ENCODE results near the gene NELL1. TPM values are rescaled to one million over a fixed set of nuclear protein-coding genes. Genes with fewer than 3 reads are reported as not detected.

The NELL1 gene
- total RNA-seq, 1 experiment from 2014 or later, result 0.22 TPM

DNA sequence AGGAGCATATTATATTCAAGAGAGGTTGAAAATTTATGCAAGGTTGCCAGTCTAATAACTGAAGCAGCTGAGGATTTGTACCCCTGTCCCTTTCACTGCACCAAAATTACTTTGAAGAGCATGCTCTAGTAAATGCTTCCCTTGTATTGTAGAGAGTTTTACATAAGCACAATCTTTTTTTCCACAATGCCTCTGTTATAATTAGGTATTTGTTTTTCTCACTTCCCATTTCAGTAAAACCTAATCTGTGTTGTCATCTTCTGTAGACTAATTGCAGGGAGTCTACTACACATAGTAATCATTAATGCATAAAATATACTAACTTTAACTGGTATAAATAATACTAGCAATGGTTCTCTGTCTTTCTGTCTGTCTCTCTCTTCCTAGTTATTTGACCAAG, 805.1 kb downstream of the NELL1 start:
- Histone ChIP-seq H2AK5ac (ENCODE audit: insufficient read length, low read length) (no peak overlapping the region), H2BK15ac (ENCODE audit: low read depth, low read length) (no peak overlapping the region), H2BK12ac (ENCODE audit: insufficient read length, low read depth, low read length) (no peak overlapping the region), H3K18ac (ENCODE audit: insufficient read length, low read depth, low read length) (no peak overlapping the region), H3K23me2 (ENCODE audit: insufficient read length, low read depth, low read length, poor library complexity, severe bottlenecking) (no peaks in the 10 kb centered on the region), H3K56ac (ENCODE audit: insufficient read length, low read depth, low read length) (no peak overlapping the region), H3K79me2 (ENCODE audit: insufficient read depth, low read length) (no peaks in the 10 kb centered on the region), H3K79me1 (ENCODE audit: insufficient read depth, low read depth, low read length, poor library complexity, severe bottlenecking) (no peaks in the 10 kb centered on the region), H2AFZ (ENCODE audit: low read length) (no peak overlapping the region), H3K9ac (ENCODE audit: extremely low read depth, insufficient read length, low read length) (no peak overlapping the region), H2BK20ac (ENCODE audit: low read depth, low read length, poor library complexity, severe bottlenecking) (no peak overlapping the region), H3K14ac (ENCODE audit: insufficient read depth, low read length) (no peak overlapping the region), H3K23ac (ENCODE audit: insufficient read length, low read depth, low read length) (no peak overlapping the region), H3K4ac (ENCODE audit: low read depth, low read length) (no peak overlapping the region), H4K91ac (ENCODE audit: insufficient read length, low read depth, low read length) (no peak overlapping the region), H2BK5ac (ENCODE audit: insufficient read length, low read length) (no peak overlapping the region), H3K27ac (ENCODE audit: insufficient read length, low read depth, low read length) (no peak overlapping the region), H4K5ac (ENCODE audit: insufficient read length, low read depth, low read length) (no peak overlapping the region), H2BK120ac (ENCODE audit: low read depth, low read length, poor library complexity, severe bottlenecking) (no peak overlapping the region), H3K4me2 (ENCODE audit: insufficient read depth, insufficient read length, low read length) (no peak overlapping the region), H3K27me3 (ENCODE audit: insufficient read depth, low read length) (no peaks in the 10 kb centered on the region), H4K20me1 (ENCODE audit: control insufficient read depth, insufficient read depth, insufficient read length) (no peaks in the 10 kb centered on the region), H3K9me3 (ENCODE audit: control insufficient read depth, low read depth, low read length) (no peaks in the 10 kb centered on the region), H4K8ac (replicated peaks; ENCODE audit: insufficient read length, low read depth, low read length) (no peak overlapping the region), H3K4me1 (ENCODE audit: insufficient read depth, low read length) (peaks cover 5% of the 10 kb centered on the region; the same call in 1 of the 2 replicates), H3T11ph (ENCODE audit: low read length) (no peak overlapping the region)
- TF ChIP-seq, protein P1, sequence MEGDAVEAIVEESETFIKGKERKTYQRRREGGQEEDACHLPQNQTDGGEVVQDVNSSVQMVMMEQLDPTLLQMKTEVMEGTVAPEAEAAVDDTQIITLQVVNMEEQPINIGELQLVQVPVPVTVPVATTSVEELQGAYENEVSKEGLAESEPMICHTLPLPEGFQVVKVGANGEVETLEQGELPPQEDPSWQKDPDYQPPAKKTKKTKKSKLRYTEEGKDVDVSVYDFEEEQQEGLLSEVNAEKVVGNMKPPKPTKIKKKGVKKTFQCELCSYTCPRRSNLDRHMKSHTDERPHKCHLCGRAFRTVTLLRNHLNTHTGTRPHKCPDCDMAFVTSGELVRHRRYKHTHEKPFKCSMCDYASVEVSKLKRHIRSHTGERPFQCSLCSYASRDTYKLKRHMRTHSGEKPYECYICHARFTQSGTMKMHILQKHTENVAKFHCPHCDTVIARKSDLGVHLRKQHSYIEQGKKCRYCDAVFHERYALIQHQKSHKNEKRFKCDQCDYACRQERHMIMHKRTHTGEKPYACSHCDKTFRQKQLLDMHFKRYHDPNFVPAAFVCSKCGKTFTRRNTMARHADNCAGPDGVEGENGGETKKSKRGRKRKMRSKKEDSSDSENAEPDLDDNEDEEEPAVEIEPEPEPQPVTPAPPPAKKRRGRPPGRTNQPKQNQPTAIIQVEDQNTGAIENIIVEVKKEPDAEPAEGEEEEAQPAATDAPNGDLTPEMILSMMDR (conservative IDR thresholded peaks at IDR 0.05), result no peak
- Mint-ChIP-seq H3K4me3 (no peak overlapping the region), H3K36me3 (ENCODE audit: insufficient read depth in 1 of 3, low read depth in 3 of 3) (no peaks in the 10 kb centered on the region), H3K9me3 (no peaks in the 10 kb centered on the region; a peak in 1 of 5 replicates), H3K4me1 (peaks cover 10 to 20% of the 10 kb centered on the region in 2 experiments), H3K27ac (no peak overlapping the region), H3K27me3 (ENCODE audit: low read depth) (no peaks in the 10 kb centered on the region)
- DNase-seq, result no peak

Measured in H9 (cell line).